ENCODE data around the gene NKX3-2.

NKX3-2 gene

GRCh38 chr4:13531625-13531998 lies 12.7 kb downstream of the NKX3-2 start:
- DNase-seq (ENCODE audit: low read depth in 2 of 2): no peak

GRCh38 chr4:13530823-13531624 lies 13.3 kb downstream of the NKX3-2 start:
- no peak for DNase-seq (ENCODE audit: low read depth in 2 of 2)

GRCh38 chr4:13529128-13529919 lies 15.0 kb downstream of the NKX3-2 start:
- DNase-seq (ENCODE audit: low read depth in 2 of 2): no peak

GRCh38 chr4:13528821-13529127 lies 15.5 kb downstream of the NKX3-2 start:
- no peak for DNase-seq (ENCODE audit: low read depth in 2 of 2)

GRCh38 chr4:13527981-13528820 lies 16.1 kb downstream of the NKX3-2 start:
- DNase-seq (ENCODE audit: low read depth in 2 of 2): no peak

- no peak for DNase-seq (ENCODE audit: low read depth in 2 of 2)
Observed at GRCh38 chr4:13527192-13527980, 16.9 kb downstream of the NKX3-2 start.

- no peak for DNase-seq (ENCODE audit: low read depth in 2 of 2)
Observed at GRCh38 chr4:13526658-13527057, 17.6 kb downstream of the NKX3-2 start.

- DNase-seq (ENCODE audit: low read depth in 2 of 2): no peak
Observed at GRCh38 chr4:13525606-13526281, 18.6 kb downstream of the NKX3-2 start.

- DNase-seq (ENCODE audit: low read depth in 2 of 2): no peak
Observed at GRCh38 chr4:13524504-13525243, 19.6 kb downstream of the NKX3-2 start.

GRCh38 chr4:13523591-13524503 lies 20.5 kb downstream of the NKX3-2 start:
- no peak for DNase-seq (ENCODE audit: low read depth in 2 of 2)

- DNase-seq (ENCODE audit: low read depth in 2 of 2): no peak
Observed at GRCh38 chr4:13523105-13523477, 21.2 kb downstream of the NKX3-2 start.

GRCh38 chr4:13522282-13523104 lies 21.8 kb downstream of the NKX3-2 start:
- DNase-seq (ENCODE audit: low read depth in 2 of 2): no peak

- no peak for DNase-seq (ENCODE audit: low read depth in 2 of 2)
Observed at GRCh38 chr4:13521047-13521446, 23.3 kb downstream of the NKX3-2 start.

GRCh38 chr4:13516315-13516860 lies 27.9 kb downstream of the NKX3-2 start:
- no peak for DNase-seq (ENCODE audit: low read depth in 2 of 2)

- DNase-seq (ENCODE audit: low read depth in 2 of 2): no peak
Observed at GRCh38 chr4:13515268-13515667, 29.0 kb downstream of the NKX3-2 start.

GRCh38 chr4:13514722-13515121 lies 29.6 kb downstream of the NKX3-2 start:
- no peak for DNase-seq (ENCODE audit: low read depth in 2 of 2)

- DNase-seq (ENCODE audit: low read depth in 2 of 2): no peak
Observed at GRCh38 chr4:13511101-13511500, 33.2 kb downstream of the NKX3-2 start.

- no peak for DNase-seq (ENCODE audit: low read depth in 2 of 2)
Observed at GRCh38 chr4:13509442-13509841, 34.9 kb downstream of the NKX3-2 start.
